H9 (cell line): Measurements from ENCODE around the gene APPBP2. TPM values are rescaled to one million over a fixed set of nuclear protein-coding genes. Genes with fewer than 3 reads are reported as not detected.
A peak's percentile ranks its signal among the peaks of the same experiment; 100 is the strongest.

ENCODE experiments used
- DNase-seq: peaks from one replicate; pipeline ENCODE4 v3.0.0-alpha.2; 2017
- H2AFZ ChIP-seq: one replicate; pipeline ENCODE4 v1.6.1; 2013; ENCODE audit warnings: mild to moderate bottlenecking, low read length, control low read depth, moderate library complexity
- H2AK5ac ChIP-seq: 2 replicates; pipeline ENCODE4 v1.6.1; 2013; ENCODE audit warnings: low read length, control low read depth, mixed read lengths; ENCODE audit not compliant: insufficient read length
- H2BK120ac ChIP-seq: one replicate; pipeline ENCODE4 v1.6.1; 2013; ENCODE audit warnings: low read depth, mild to moderate bottlenecking, low read length, control low read depth, inconsistent platforms; ENCODE audit not compliant: poor library complexity, severe bottlenecking
- H2BK12ac ChIP-seq: 2 replicates; pipeline ENCODE4 v1.6.1; 2013; ENCODE audit warnings: low read length, control low read depth, mixed read lengths, low read depth; ENCODE audit not compliant: insufficient read length
- H2BK15ac ChIP-seq: 2 replicates; pipeline ENCODE4 v1.6.1; 2013; ENCODE audit warnings: low read depth, low read length, control low read depth
- H2BK20ac ChIP-seq: one replicate; pipeline ENCODE4 v1.6.1; 2013; ENCODE audit warnings: low read depth, mild to moderate bottlenecking, low read length, control low read depth, inconsistent platforms; ENCODE audit not compliant: poor library complexity, severe bottlenecking
- H2BK5ac ChIP-seq: 2 replicates; pipeline ENCODE4 v1.6.1; 2013; ENCODE audit warnings: low read length, control low read depth, mixed read lengths; ENCODE audit not compliant: insufficient read length
- H3K14ac ChIP-seq: 2 replicates; pipeline ENCODE4 v1.6.1; 2013; ENCODE audit warnings: low read length, control low read depth; ENCODE audit not compliant: insufficient read depth
- H3K18ac ChIP-seq: 2 replicates; pipeline ENCODE4 v1.6.1; 2013; ENCODE audit warnings: low read depth, mild to moderate bottlenecking, mixed read lengths, low read length, control low read depth; ENCODE audit not compliant: insufficient read length
- H3K23ac ChIP-seq: 2 replicates; pipeline ENCODE4 v1.6.1; 2013; ENCODE audit warnings: low read length, control low read depth, mixed read lengths, low read depth; ENCODE audit not compliant: insufficient read length
- H3K23me2 ChIP-seq: 2 replicates; pipeline ENCODE4 v1.6.1; 2013; ENCODE audit warnings: low read depth, mild to moderate bottlenecking, mixed read lengths, low read length, control low read depth; ENCODE audit not compliant: insufficient read length, poor library complexity, severe bottlenecking
- H3K27ac ChIP-seq: 2 replicates; pipeline ENCODE4 v1.5.1; 2013; ENCODE audit warnings: low read length, control low read depth, mixed read lengths, low read depth; ENCODE audit not compliant: insufficient read length
- H3K27me3 ChIP-seq: 2 replicates; pipeline ENCODE4 v1.6.1; 2013; ENCODE audit warnings: low read length, control low read depth, inconsistent platforms; ENCODE audit not compliant: insufficient read depth
- H3K4ac ChIP-seq: 2 replicates; pipeline ENCODE4 v1.6.1; 2013; ENCODE audit warnings: low read depth, mild to moderate bottlenecking, control low read depth, inconsistent platforms, low read length, moderate library complexity
- H3K4me1 ChIP-seq: 2 replicates; pipeline ENCODE4 v1.6.1; 2013; ENCODE audit warnings: low read length, control low read depth, inconsistent platforms; ENCODE audit not compliant: insufficient read depth
- H3K4me2 ChIP-seq: 2 replicates; pipeline ENCODE4 v1.6.1; 2013; ENCODE audit warnings: low read length, control low read depth, mixed read lengths; ENCODE audit not compliant: insufficient read length, insufficient read depth
- H3K56ac ChIP-seq: 2 replicates; pipeline ENCODE4 v1.6.1; 2013; ENCODE audit warnings: low read depth, mild to moderate bottlenecking, mixed read lengths, low read length, control low read depth; ENCODE audit not compliant: insufficient read length
- H3K79me1 ChIP-seq: 2 replicates; pipeline ENCODE4 v1.6.1; 2013; ENCODE audit warnings: low read depth, mild to moderate bottlenecking, moderate library complexity, low read length, control low read depth, inconsistent platforms; ENCODE audit not compliant: insufficient read depth, poor library complexity, severe bottlenecking
- H3K79me2 ChIP-seq: 2 replicates; pipeline ENCODE4 v1.6.1; 2013; ENCODE audit warnings: low read length, control low read depth, inconsistent platforms; ENCODE audit not compliant: insufficient read depth
- H3K9ac ChIP-seq: 2 replicates; pipeline ENCODE4 v1.6.1; 2013; ENCODE audit warnings: low read length, control low read depth, mixed read lengths; ENCODE audit not compliant: insufficient read length; ENCODE audit errors: extremely low read depth
- H3K9me3 ChIP-seq: one replicate; pipeline ENCODE4 v1.6.1; 2013; ENCODE audit warnings: low read depth, low read length, inconsistent platforms; ENCODE audit not compliant: control insufficient read depth
- H3T11ph ChIP-seq: one replicate; pipeline ENCODE4 v1.6.1; 2013; ENCODE audit warnings: mild to moderate bottlenecking, low read length, control low read depth, inconsistent platforms
- H4K20me1 ChIP-seq: one replicate; pipeline ENCODE4 v1.6.1; 2013; ENCODE audit not compliant: control insufficient read depth, insufficient read length, insufficient read depth
- H4K5ac ChIP-seq: 2 replicates; pipeline ENCODE4 v1.6.1; 2013; ENCODE audit warnings: low read depth, mild to moderate bottlenecking, mixed read lengths, low read length, control low read depth; ENCODE audit not compliant: insufficient read length
- H4K8ac ChIP-seq: replicated peaks from 2 replicates; pipeline ENCODE4 v1.6.1; 2013; ENCODE audit warnings: low read length, control low read depth, mixed read lengths, low read depth; ENCODE audit not compliant: insufficient read length
- H4K91ac ChIP-seq: 2 replicates; pipeline ENCODE4 v1.6.1; 2013; ENCODE audit warnings: low read depth, mild to moderate bottlenecking, moderate library complexity, mixed read lengths, low read length, control low read depth; ENCODE audit not compliant: insufficient read length
- H3K27ac Mint-ChIP-seq, 3 experiments: 2 replicates in 2 of 3; 3 replicates in 1 of 3; pipeline ENCODE4 v1.8.0; 2020 to 2021; ENCODE audit warnings: mixed read lengths in 3 of 3, mild to moderate bottlenecking in 1 of 3, moderate library complexity in 1 of 3
- H3K27me3 Mint-ChIP-seq: 2 replicates; pipeline ENCODE4 v1.8.0; 2021; ENCODE audit warnings: low read depth, mild to moderate bottlenecking, moderate library complexity, mixed read lengths
- H3K36me3 Mint-ChIP-seq, 3 experiments: 2 replicates in 2 of 3; 3 replicates in 1 of 3; pipeline ENCODE4 v1.8.0; 2020 to 2021; ENCODE audit warnings: low read depth in 3 of 3, mixed read lengths in 3 of 3; ENCODE audit not compliant: insufficient read depth in 1 of 3
- H3K4me1 Mint-ChIP-seq, 2 experiments: 2 replicates each; pipeline ENCODE4 v1.8.0; 2020; ENCODE audit warnings: mixed read lengths in 2 of 2
- H3K4me3 Mint-ChIP-seq, 2 experiments: 2 replicates in 1 of 2; 3 replicates in 1 of 2; pipeline ENCODE4 v1.8.0; 2020 to 2021; ENCODE audit warnings: mild to moderate bottlenecking in 2 of 2, mixed read lengths in 2 of 2, moderate library complexity in 1 of 2
- H3K9me3 Mint-ChIP-seq, 2 experiments: 2 replicates in 1 of 2; 3 replicates in 1 of 2; pipeline ENCODE4 v1.8.0; 2020; ENCODE audit warnings: mild to moderate bottlenecking in 2 of 2, mixed read lengths in 2 of 2, moderate library complexity in 1 of 2
- WGBS: extraction: QIAGEN DNeasy Blood & Tissue Kit; methylation state at CpG from one replicate; pipeline ENCODE4 v1.1.7; 2013; ENCODE audit warnings: missing lambda C conversion rate, low lambda C conversion rate, mixed read lengths; ENCODE audit not compliant: insufficient read length; ENCODE audit errors: extremely low coverage; 5-methylcytosine and 5-hydroxymethylcytosine counted together
- total RNA-seq: library from RNA; stranded (reverse); gene quantifications from 2 replicates; pipeline ENCODE4 v1.2.1, GENCODE V29; 2021
- TF ChIP-seq, protein P1 (sequence below): fragments of 200-600 bp; sonication (generic); conservative IDR thresholded peaks from 3 replicates; pipeline ENCODE4 v1.8.0; 2021; ENCODE audit warnings: antibody characterized with exemption, mild to moderate bottlenecking

Gene APPBP2
- total RNA-seq, 1 experiment from 2014 or later: 17.0 TPM

DNA sequence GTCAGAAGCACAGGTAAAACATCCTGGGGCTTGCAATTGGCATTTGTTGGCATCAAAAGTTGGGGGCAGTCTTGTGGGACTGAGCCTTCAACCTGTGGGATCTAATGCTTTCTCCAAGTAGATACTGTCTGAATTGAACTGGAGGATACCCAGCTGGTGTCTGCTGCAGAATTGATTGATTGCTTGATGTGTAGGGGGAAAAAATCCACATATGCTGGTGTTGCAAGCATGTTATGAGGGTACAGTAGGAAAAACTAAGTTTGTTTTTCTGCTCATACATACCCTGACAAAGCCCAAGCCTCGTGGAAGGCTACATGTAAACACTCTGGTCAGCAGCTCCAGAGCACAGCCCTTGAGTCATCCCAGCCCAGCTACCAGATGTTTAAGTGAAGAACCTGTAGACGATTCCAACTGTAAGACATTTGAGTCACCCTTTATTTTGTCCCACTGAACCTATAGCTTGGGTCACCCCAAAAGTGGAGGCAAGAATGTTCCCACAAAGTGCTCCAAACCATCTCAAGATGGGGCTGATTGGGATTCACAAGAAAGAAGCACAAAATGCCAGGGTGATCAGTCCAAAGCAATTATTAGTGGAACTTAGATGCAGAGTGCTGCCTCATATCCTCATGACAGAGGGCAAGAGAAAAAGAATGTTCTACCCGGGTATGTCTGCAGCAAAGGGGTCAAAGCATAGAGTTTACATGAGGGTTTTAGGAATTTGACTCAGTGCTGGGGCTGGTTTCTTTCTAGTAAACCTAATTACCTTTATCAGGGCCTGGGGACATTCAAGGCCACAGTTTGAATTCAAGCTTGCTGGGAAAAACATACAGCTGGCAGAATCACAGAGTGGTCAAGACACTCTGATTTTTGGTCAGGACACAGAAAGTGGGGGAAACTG is 9.6 kb upstream of the APPBP2 start:
- no peak overlapping the region for H3K14ac ChIP-seq
- H3K23me2 ChIP-seq: no peaks in the 10 kb centered on the region
- no peak overlapping the region for H3K9ac ChIP-seq
- H4K5ac ChIP-seq: no peak overlapping the region
- no peak overlapping the region for H3K4ac ChIP-seq
- Mint-ChIP-seq H3K27me3 (no peaks in the 10 kb centered on the region; the same call in 1 of the 2 replicates), H3K9me3 (peaks cover 0 to 10% of the 10 kb centered on the region in 2 experiments; a peak in 1 of 5 replicates), H3K4me3 (no peak overlapping the region), H3K4me1 (no peaks in the 10 kb centered on the region), H3K36me3 (peaks cover 2 to 11% (median 8%) of the 10 kb centered on the region in 3 experiments; a peak in 6 of 7 replicates), H3K27ac (peak overlapping the region in 1 of 3 experiments; percentile 33; a peak in 1 of 7 replicates)
- H3K18ac ChIP-seq: no peak overlapping the region
- H4K20me1 ChIP-seq: no peaks in the 10 kb centered on the region
- no peak overlapping the region for H3K56ac ChIP-seq
- H3K27ac ChIP-seq: no peak overlapping the region
- no peak for DNase-seq
- H3K27me3 ChIP-seq: no peaks in the 10 kb centered on the region
- no peak overlapping the region for H2BK120ac ChIP-seq
- no peak overlapping the region for H4K8ac ChIP-seq
- no peak overlapping the region for H2AFZ ChIP-seq
- no peak overlapping the region for H3T11ph ChIP-seq
- no peaks in the 10 kb centered on the region for H3K79me1 ChIP-seq
- no peak overlapping the region for H4K91ac ChIP-seq
- no peak overlapping the region for H2BK12ac ChIP-seq
- no peak overlapping the region for H2BK5ac ChIP-seq
- no peak overlapping the region for H3K23ac ChIP-seq
- H2BK15ac ChIP-seq: no peak overlapping the region
- H2AK5ac ChIP-seq: no peak overlapping the region
- H2BK20ac ChIP-seq: no peak overlapping the region
- TF ChIP-seq, protein P1, sequence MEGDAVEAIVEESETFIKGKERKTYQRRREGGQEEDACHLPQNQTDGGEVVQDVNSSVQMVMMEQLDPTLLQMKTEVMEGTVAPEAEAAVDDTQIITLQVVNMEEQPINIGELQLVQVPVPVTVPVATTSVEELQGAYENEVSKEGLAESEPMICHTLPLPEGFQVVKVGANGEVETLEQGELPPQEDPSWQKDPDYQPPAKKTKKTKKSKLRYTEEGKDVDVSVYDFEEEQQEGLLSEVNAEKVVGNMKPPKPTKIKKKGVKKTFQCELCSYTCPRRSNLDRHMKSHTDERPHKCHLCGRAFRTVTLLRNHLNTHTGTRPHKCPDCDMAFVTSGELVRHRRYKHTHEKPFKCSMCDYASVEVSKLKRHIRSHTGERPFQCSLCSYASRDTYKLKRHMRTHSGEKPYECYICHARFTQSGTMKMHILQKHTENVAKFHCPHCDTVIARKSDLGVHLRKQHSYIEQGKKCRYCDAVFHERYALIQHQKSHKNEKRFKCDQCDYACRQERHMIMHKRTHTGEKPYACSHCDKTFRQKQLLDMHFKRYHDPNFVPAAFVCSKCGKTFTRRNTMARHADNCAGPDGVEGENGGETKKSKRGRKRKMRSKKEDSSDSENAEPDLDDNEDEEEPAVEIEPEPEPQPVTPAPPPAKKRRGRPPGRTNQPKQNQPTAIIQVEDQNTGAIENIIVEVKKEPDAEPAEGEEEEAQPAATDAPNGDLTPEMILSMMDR: no peak
- H3K4me1 ChIP-seq: no peaks in the 10 kb centered on the region
- WGBS: no CpG with 5 or more reads among the region's 3 CpGs
- no peaks in the 10 kb centered on the region for H3K9me3 ChIP-seq
- H3K4me2 ChIP-seq: no peak overlapping the region
- no peaks in the 10 kb centered on the region for H3K79me2 ChIP-seq
